ENCODE results near the gene SPTSSB.

DNA sequence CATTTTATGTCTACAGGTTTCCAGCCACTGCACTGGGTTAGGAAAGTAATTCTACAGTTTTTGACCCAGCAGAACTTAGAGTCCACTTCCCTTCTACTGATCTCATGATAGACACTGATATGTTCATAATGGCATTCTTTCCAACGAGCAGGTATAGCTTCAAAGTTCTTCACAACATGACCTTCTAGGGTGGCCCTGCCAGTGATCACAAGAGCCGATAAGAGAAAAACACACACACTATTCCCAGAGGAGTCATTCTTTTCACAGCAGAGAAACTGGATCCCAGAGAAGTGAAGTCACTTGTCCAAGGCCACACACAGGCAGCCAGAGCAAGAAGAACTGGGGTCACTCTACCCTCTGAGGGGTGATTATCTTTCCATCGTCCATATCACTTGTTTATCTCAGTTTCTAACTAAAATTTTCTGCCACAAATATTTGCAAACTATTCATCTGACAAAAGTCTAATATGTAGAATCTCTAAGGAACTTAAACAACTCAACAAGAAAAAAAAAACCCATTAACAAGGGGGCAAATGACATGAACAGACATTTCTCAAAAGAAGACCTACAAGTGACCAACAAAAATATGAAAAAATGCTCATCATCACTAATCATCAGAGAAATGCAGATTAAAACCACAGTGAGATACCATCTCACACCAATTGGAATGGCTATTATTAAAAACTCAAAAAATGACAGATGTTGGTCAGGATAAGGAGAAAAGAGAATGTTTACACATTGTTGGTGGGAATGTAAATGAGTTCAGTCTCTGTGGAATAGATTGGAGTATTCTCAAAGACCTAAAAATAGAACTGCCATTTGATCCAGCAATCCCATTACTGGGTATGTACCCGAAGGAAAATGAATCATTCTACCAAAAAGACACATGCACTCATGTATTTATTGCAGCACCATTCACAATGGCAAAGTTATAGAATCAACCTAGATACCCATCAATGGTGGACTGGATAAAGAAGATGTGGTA, 31.5 kb downstream of the SPTSSB start:
- TF ChIP-seq, protein P1, sequence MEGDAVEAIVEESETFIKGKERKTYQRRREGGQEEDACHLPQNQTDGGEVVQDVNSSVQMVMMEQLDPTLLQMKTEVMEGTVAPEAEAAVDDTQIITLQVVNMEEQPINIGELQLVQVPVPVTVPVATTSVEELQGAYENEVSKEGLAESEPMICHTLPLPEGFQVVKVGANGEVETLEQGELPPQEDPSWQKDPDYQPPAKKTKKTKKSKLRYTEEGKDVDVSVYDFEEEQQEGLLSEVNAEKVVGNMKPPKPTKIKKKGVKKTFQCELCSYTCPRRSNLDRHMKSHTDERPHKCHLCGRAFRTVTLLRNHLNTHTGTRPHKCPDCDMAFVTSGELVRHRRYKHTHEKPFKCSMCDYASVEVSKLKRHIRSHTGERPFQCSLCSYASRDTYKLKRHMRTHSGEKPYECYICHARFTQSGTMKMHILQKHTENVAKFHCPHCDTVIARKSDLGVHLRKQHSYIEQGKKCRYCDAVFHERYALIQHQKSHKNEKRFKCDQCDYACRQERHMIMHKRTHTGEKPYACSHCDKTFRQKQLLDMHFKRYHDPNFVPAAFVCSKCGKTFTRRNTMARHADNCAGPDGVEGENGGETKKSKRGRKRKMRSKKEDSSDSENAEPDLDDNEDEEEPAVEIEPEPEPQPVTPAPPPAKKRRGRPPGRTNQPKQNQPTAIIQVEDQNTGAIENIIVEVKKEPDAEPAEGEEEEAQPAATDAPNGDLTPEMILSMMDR (conservative IDR thresholded peaks at IDR 0.05; ENCODE audit: low read depth in 2 of 2) = no peak
- TF ChIP-seq EZH2 (IDR thresholded peaks at IDR 0.05; ENCODE audit: low read depth, unreplicated experiment) (no peak), POLR2AphosphoS5 (IDR thresholded peaks at IDR 0.05; ENCODE audit: low read depth) (no peak), STAT1 (IDR thresholded peaks at IDR 0.05; ENCODE audit: unreplicated experiment) (no peak), EZH2phosphoT487 (IDR thresholded peaks at IDR 0.05; ENCODE audit: unreplicated experiment) (no peak), JUNB (IDR thresholded peaks at IDR 0.05; ENCODE audit: unreplicated experiment) (no peak), CREB1 (CRISPR knock-in tag; IDR thresholded peaks at IDR 0.05; ENCODE audit: low read depth) (no peak), NANOG (IDR thresholded peaks at IDR 0.05; ENCODE audit: borderline replicate concordance) (no peak)
- TF ChIP-seq, protein P2, sequence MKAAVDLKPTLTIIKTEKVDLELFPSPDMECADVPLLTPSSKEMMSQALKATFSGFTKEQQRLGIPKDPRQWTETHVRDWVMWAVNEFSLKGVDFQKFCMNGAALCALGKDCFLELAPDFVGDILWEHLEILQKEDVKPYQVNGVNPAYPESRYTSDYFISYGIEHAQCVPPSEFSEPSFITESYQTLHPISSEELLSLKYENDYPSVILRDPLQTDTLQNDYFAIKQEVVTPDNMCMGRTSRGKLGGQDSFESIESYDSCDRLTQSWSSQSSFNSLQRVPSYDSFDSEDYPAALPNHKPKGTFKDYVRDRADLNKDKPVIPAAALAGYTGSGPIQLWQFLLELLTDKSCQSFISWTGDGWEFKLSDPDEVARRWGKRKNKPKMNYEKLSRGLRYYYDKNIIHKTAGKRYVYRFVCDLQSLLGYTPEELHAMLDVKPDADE (IDR thresholded peaks at IDR 0.05) = no peak
- TF ChIP-seq, protein P3, sequence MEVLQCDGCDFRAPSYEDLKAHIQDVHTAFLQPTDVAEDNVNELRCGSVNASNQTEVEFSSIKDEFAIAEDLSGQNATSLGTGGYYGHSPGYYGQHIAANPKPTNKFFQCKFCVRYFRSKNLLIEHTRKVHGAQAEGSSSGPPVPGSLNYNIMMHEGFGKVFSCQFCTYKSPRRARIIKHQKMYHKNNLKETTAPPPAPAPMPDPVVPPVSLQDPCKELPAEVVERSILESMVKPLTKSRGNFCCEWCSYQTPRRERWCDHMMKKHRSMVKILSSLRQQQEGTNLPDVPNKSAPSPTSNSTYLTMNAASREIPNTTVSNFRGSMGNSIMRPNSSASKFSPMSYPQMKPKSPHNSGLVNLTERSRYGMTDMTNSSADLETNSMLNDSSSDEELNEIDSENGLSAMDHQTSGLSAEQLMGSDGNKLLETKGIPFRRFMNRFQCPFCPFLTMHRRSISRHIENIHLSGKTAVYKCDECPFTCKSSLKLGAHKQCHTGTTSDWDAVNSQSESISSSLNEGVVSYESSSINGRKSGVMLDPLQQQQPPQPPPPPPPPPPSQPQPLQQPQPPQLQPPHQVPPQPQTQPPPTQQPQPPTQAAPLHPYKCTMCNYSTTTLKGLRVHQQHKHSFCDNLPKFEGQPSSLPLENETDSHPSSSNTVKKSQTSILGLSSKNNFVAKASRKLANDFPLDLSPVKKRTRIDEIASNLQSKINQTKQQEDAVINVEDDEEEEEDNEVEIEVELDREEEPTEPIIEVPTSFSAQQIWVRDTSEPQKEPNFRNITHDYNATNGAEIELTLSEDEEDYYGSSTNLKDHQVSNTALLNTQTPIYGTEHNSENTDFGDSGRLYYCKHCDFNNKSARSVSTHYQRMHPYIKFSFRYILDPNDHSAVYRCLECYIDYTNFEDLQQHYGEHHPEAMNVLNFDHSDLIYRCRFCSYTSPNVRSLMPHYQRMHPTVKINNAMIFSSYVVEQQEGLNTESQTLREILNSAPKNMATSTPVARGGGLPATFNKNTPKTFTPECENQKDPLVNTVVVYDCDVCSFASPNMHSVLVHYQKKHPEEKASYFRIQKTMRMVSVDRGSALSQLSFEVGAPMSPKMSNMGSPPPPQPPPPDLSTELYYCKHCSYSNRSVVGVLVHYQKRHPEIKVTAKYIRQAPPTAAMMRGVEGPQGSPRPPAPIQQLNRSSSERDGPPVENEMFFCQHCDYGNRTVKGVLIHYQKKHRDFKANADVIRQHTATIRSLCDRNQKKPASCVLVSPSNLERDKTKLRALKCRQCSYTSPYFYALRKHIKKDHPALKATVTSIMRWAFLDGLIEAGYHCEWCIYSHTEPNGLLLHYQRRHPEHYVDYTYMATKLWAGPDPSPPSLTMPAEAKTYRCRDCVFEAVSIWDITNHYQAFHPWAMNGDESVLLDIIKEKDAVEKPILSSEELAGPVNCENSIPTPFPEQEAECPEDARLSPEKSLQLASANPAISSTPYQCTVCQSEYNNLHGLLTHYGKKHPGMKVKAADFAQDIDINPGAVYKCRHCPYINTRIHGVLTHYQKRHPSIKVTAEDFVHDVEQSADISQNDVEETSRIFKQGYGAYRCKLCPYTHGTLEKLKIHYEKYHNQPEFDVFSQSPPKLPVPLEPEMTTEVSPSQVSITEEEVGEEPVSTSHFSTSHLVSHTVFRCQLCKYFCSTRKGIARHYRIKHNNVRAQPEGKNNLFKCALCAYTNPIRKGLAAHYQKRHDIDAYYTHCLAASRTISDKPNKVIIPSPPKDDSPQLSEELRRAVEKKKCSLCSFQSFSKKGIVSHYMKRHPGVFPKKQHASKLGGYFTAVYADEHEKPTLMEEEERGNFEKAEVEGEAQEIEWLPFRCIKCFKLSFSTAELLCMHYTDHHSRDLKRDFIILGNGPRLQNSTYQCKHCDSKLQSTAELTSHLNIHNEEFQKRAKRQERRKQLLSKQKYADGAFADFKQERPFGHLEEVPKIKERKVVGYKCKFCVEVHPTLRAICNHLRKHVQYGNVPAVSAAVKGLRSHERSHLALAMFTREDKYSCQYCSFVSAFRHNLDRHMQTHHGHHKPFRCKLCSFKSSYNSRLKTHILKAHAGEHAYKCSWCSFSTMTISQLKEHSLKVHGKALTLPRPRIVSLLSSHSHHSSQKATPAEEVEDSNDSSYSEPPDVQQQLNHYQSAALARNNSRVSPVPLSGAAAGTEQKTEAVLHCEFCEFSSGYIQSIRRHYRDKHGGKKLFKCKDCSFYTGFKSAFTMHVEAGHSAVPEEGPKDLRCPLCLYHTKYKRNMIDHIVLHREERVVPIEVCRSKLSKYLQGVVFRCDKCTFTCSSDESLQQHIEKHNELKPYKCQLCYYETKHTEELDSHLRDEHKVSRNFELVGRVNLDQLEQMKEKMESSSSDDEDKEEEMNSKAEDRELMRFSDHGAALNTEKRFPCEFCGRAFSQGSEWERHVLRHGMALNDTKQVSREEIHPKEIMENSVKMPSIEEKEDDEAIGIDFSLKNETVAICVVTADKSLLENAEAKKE (CRISPR knock-in tag; IDR thresholded peaks at IDR 0.05) = no peak

All from GM23338 (cell line).